GM12878 (cell line): ENCODE measurements around the gene NET1. TPM values are rescaled to one million over a fixed set of nuclear protein-coding genes. Genes with fewer than 3 reads are reported as not detected.

Experiments used
- ATAC-seq: fragments of 200-7000 bp; cut with Tn5 transposase; 3 replicates; pipeline ENCODE4 v1.9.1; 2020; ENCODE audit warnings: mild to moderate bottlenecking, moderate library complexity
- BruUV-seq: library from RNA; stranded (reverse); fragments of 400-500 nt; replicated peaks from 2 replicates; lab custom pipeline; 2021; lab: Mats Ljungman, UMichigan
- CTCF ChIA-PET: fragments of 300-600 bp; sonication (Branson Sonifier 250); formaldehyde crosslinking; extraction: SDS; loops from one replicate; lab custom pipeline; 2021; ENCODE audit warnings: inconsistent platforms; lab: Yijun Ruan, JAX
- POLR2A ChIA-PET: fragments of 350-600 bp; formaldehyde crosslinking; extraction: SDS; loops from one replicate; lab custom pipeline; 2021; ENCODE audit warnings: inconsistent platforms; lab: Charles Lee
- RAD21 ChIA-PET: fragments of 300-600 bp; sonication (Branson Sonifier 250); formaldehyde crosslinking; loops from one replicate; lab custom pipeline; 2023; ENCODE audit warnings: antibody characterized with exemption; ENCODE audit not compliant: unreplicated experiment; lab: Charles Lee
- SMC1A ChIA-PET: fragments of 300-600 bp; sonication (Branson Sonifier 250); formaldehyde crosslinking; loops from one replicate; lab custom pipeline; 2023; ENCODE audit not compliant: unreplicated experiment, uncharacterized antibody; lab: Charles Lee
- DNase-seq: peaks from one replicate; pipeline ENCODE4 v3.0.0-alpha.2; 2011; ENCODE audit warnings: low read depth, low spot score
- FAIRE-seq: peaks from 3 replicates; lab custom pipeline; 2011; peaks lifted over from hg19 to GRCh38; lab: Jason Lieb, UNC
- H2AFZ ChIP-seq: 2 replicates; pipeline ENCODE4 v1.6.0; 2011; ENCODE audit warnings: low read depth, low read length, control low read depth; ENCODE audit not compliant: control insufficient read depth
- H3K27ac ChIP-seq: 2 replicates; pipeline ENCODE4 v1.5.1; 2011; ENCODE audit warnings: control low read depth; ENCODE audit not compliant: control insufficient read depth, insufficient read depth
- H3K27me3 ChIP-seq, 2 experiments: replicated peaks in 1 of 2; 2 replicates each; pipeline versions ENCODE4 v1.6.0 to v1.6.1; 2011; ENCODE audit warnings: low read length in 1 of 2; ENCODE audit not compliant: control insufficient read depth in 2 of 2, insufficient read depth in 2 of 2
- H3K36me3 ChIP-seq, 2 experiments: 2 replicates each; pipeline ENCODE4 v1.5.1; 2011; ENCODE audit warnings: low read length in 1 of 2; ENCODE audit not compliant: control insufficient read depth in 2 of 2, insufficient read depth in 2 of 2
- H3K4me1 ChIP-seq: 2 replicates; pipeline ENCODE4 v1.6.1; 2011; ENCODE audit warnings: mild to moderate bottlenecking, low read length, moderate library complexity, mixed read lengths; ENCODE audit not compliant: control insufficient read depth, insufficient read depth
- H3K4me2 ChIP-seq: 2 replicates; pipeline ENCODE4 v1.6.0; 2011; ENCODE audit warnings: control low read depth; ENCODE audit not compliant: control insufficient read depth, insufficient read depth
- H3K4me3 ChIP-seq: fragments of 200-600 bp; sonication (generic); 2 replicates; pipeline ENCODE4 v1.5.1; 2016
- H3K79me2 ChIP-seq: 2 replicates; pipeline ENCODE4 v1.6.0; 2011; ENCODE audit warnings: low read length; ENCODE audit not compliant: control insufficient read depth, insufficient read depth
- H3K9ac ChIP-seq: 2 replicates; pipeline ENCODE4 v1.8.0; 2011; ENCODE audit warnings: low read length, control low read depth, mixed read lengths; ENCODE audit not compliant: control insufficient read depth, insufficient read depth
- H3K9me3 ChIP-seq: replicated peaks from 3 replicates; pipeline ENCODE4 v1.5.1; 2011; ENCODE audit warnings: mild to moderate bottlenecking, low read length; ENCODE audit not compliant: control insufficient read depth, insufficient read depth
- H4K20me1 ChIP-seq: 2 replicates; pipeline ENCODE4 v1.6.0; 2011; ENCODE audit not compliant: control insufficient read depth, insufficient read depth
- BACH1 ChIP-seq: fragments of 450-650 bp; IDR thresholded peaks from 2 replicates; pipeline ENCODE4 v1.6.1; 2017; ENCODE audit warnings: mild to moderate bottlenecking, borderline replicate concordance
- CHD2 ChIP-seq: IDR thresholded peaks from 2 replicates; pipeline ENCODE4 v1.6.1; 2011; ENCODE audit warnings: low read depth, low read length, improper control_type of control experiment, borderline replicate concordance
- GABPA ChIP-seq: IDR thresholded peaks from 2 replicates; pipeline ENCODE4 v1.6.1; 2014; ENCODE audit warnings: antibody characterized with exemption, low read depth, mild to moderate bottlenecking, inconsistent platforms
- MTA2 ChIP-seq: fragments of 450-650 bp; IDR thresholded peaks from 2 replicates; pipeline ENCODE4 v1.6.1; 2016; ENCODE audit warnings: low read depth, mild to moderate bottlenecking, moderate library complexity
- RAD51 ChIP-seq: fragments of 450-650 bp; IDR thresholded peaks from 2 replicates; pipeline ENCODE4 v1.6.1; 2016; ENCODE audit warnings: moderate library complexity, mild to moderate bottlenecking, inconsistent platforms
- SMC3 ChIP-seq: IDR thresholded peaks from 2 replicates; pipeline ENCODE4 v1.6.1; 2011; ENCODE audit warnings: low read length, improper control_type of control experiment, borderline replicate concordance
- SUPT20H ChIP-seq: IDR thresholded peaks from 2 replicates; pipeline ENCODE4 v1.6.1; 2011; ENCODE audit warnings: low read depth, mild to moderate bottlenecking, low read length, moderate library complexity, borderline replicate concordance; ENCODE audit not compliant: control insufficient read depth
- TCF7 ChIP-seq: IDR thresholded peaks from 2 replicates; pipeline ENCODE4 v1.6.1; 2014; ENCODE audit warnings: antibody characterized with exemption, borderline replicate concordance
- ZNF217 ChIP-seq: fragments of 450-650 bp; IDR thresholded peaks from 2 replicates; pipeline ENCODE4 v1.6.1; 2017; ENCODE audit warnings: antibody characterized with exemption, mild to moderate bottlenecking
- ZNF274 ChIP-seq: IDR thresholded peaks from one replicate; pipeline ENCODE4 v1.8.0; 2011; ENCODE audit not compliant: insufficient read length, insufficient read depth
- ZSCAN29 ChIP-seq: fragments of 450-650 bp; IDR thresholded peaks from 2 replicates; pipeline ENCODE4 v1.6.1; 2017; ENCODE audit warnings: mild to moderate bottlenecking, moderate library complexity
- WGBS: methylation state at CpG from one replicate; pipeline ENCODE4 v1.1.6; 2016; ENCODE audit warnings: low lambda C conversion rate; ENCODE audit not compliant: insufficient replicate concordance, insufficient coverage; ENCODE audit errors: missing lambda C conversion rate; 5-methylcytosine and 5-hydroxymethylcytosine counted together
- in situ Hi-C: fragments of 300-500 bp; cut with MboI; formaldehyde crosslinking; loops from 9 replicates; pipeline ENCODE4 v1.14.3; 2018; ENCODE audit warnings: mixed read lengths
- intact Hi-C: fragments of 100-400 bp; cut with micrococcal nuclease; formaldehyde crosslinking; loops from one replicate; pipeline ENCODE4 v1.14.2; 2022; ENCODE audit not compliant: unreplicated experiment
- polyA plus RNA-seq, 11 experiments: library from polyadenylated mRNA; depleted of rRNA in 4 of 11; unstranded in 6 of 11; stranded (reverse) in 5 of 11; fragments of >200 nt; fragmentation: Nextera tagmentation in 4 of 11; fragmentation: Illumina TruSeq in 1 of 11; extraction: Ambion mirVana in 4 of 11; extraction: Trizol in 1 of 11; gene quantifications; 1 replicate in 1 of 11; 2 replicates in 10 of 11; pipeline versions ENCODE4 v1.2.1 to v1.2.3, GENCODE V29; 2011 to 2016; ENCODE audit warnings: inconsistent platforms in 2 of 11, missing spikeins in 2 of 11, low read depth in 1 of 11
- total RNA-seq, 4 experiments: library from RNA; depleted of rRNA in 3 of 4; stranded (reverse); fragments of >200 nt in 3 of 4; fragmentation: Illumina TruSeq in 1 of 4; extraction: Trizol in 1 of 4; gene quantifications; 2 replicates each; pipeline versions ENCODE4 v1.2.1 to v1.2.3, GENCODE V29; 2013 to 2021
- TF ChIP-seq, protein P1 (sequence below): fragments of 150-350 bp; IDR thresholded peaks from 2 replicates; pipeline ENCODE4 v1.6.1; 2014; ENCODE audit warnings: mild to moderate bottlenecking, low read depth, low read length
- TF ChIP-seq, protein P2 (sequence below): IDR thresholded peaks from 2 replicates; pipeline ENCODE4 v1.6.1; 2012; ENCODE audit warnings: low read depth, low read length, improper control_type of control experiment
- TF ChIP-seq, protein P3 (sequence below): fragments of 450-650 bp; IDR thresholded peaks from 2 replicates; pipeline ENCODE4 v1.6.1; 2017; ENCODE audit warnings: mild to moderate bottlenecking

Gene NET1
- total and polyA plus RNA-seq, 10 of the 15 experiments (the other 5 are each of a cell fraction or from before 2014, with no cell fraction given): 6.5 to 22.7 (median 18.4) TPM

DNA sequence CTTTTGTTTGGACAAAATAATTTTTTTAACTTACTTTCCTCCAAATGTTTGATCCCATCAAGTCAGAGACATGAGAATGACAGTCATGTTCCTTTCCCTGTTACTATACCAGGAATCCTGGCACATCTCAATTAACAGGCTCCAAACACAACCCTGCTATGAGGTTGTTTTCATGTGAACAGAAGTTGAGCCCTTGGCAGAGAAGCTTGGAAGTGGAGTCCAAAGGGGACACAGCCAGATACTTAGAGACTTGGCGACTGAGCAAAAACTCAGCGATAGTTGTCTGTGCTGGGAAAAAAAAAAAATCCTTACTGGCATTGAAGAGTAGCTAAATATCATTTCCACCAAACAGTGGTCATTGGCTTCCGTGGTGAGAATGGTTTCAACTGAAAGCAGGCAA is 20.6 kb upstream of the NET1 start:
- Histone ChIP-seq H3K9me3 (peaks cover 2% of the 10 kb centered on the region; the same call in 2 of the 3 replicates), H4K20me1 (no peaks in the 10 kb centered on the region), H3K27ac (no peak overlapping the region), H3K36me3 (no peaks in the 10 kb centered on the region), H3K9ac (no peak overlapping the region), H3K4me2 (no peak overlapping the region), H2AFZ (no peak overlapping the region), H3K4me3 (no peak overlapping the region), H3K27me3 (no peaks in the 10 kb centered on the region; a peak in 1 of 4 replicates)
- BruUV-seq: no TSS peak
- FAIRE-seq (no peak), ATAC-seq (no peak), DNase-seq (no peak)
- in situ Hi-C loops: no loop called here
- intact Hi-C loops: no loop called here
- ChIA-PET SMC1A (interaction anchor here (0.9 kb wide), 1 partner anchor 8 kb away, joined by 3 read pairs; no protein-coding TSS in a partner anchor), RAD21 (no interaction called here), POLR2A (no interaction called here), CTCF (interaction anchor here (1.2 kb wide), 1 partner anchor 231 kb away, joined by 3 read pairs; no protein-coding TSS in a partner anchor)
- WGBS: 55% methylated on average over 3 of the region's 3 CpGs
- TF ChIP-seq, protein P1, sequence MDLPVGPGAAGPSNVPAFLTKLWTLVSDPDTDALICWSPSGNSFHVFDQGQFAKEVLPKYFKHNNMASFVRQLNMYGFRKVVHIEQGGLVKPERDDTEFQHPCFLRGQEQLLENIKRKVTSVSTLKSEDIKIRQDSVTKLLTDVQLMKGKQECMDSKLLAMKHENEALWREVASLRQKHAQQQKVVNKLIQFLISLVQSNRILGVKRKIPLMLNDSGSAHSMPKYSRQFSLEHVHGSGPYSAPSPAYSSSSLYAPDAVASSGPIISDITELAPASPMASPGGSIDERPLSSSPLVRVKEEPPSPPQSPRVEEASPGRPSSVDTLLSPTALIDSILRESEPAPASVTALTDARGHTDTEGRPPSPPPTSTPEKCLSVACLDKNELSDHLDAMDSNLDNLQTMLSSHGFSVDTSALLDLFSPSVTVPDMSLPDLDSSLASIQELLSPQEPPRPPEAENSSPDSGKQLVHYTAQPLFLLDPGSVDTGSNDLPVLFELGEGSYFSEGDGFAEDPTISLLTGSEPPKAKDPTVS: no peak
- TF ChIP-seq, protein P2, sequence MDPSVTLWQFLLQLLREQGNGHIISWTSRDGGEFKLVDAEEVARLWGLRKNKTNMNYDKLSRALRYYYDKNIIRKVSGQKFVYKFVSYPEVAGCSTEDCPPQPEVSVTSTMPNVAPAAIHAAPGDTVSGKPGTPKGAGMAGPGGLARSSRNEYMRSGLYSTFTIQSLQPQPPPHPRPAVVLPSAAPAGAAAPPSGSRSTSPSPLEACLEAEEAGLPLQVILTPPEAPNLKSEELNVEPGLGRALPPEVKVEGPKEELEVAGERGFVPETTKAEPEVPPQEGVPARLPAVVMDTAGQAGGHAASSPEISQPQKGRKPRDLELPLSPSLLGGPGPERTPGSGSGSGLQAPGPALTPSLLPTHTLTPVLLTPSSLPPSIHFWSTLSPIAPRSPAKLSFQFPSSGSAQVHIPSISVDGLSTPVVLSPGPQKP: no peak
- no peak for TF ChIP-seq SUPT20H
- TF ChIP-seq MTA2: no peak
- no peak for TF ChIP-seq BACH1
- TF ChIP-seq ZSCAN29: no peak
- no peak for TF ChIP-seq RAD51
- no peak for TF ChIP-seq SMC3
- no peak for TF ChIP-seq GABPA
- no peak for TF ChIP-seq ZNF217
- TF ChIP-seq ZNF274: no peak
- TF ChIP-seq, protein P3, sequence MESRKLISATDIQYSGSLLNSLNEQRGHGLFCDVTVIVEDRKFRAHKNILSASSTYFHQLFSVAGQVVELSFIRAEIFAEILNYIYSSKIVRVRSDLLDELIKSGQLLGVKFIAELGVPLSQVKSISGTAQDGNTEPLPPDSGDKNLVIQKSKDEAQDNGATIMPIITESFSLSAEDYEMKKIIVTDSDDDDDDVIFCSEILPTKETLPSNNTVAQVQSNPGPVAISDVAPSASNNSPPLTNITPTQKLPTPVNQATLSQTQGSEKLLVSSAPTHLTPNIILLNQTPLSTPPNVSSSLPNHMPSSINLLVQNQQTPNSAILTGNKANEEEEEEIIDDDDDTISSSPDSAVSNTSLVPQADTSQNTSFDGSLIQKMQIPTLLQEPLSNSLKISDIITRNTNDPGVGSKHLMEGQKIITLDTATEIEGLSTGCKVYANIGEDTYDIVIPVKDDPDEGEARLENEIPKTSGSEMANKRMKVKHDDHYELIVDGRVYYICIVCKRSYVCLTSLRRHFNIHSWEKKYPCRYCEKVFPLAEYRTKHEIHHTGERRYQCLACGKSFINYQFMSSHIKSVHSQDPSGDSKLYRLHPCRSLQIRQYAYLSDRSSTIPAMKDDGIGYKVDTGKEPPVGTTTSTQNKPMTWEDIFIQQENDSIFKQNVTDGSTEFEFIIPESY: no peak
- no peak for TF ChIP-seq TCF7
- no peak for TF ChIP-seq CHD2
- TF ChIP-seq, all 136 proteins: peak for 0
- no peaks in the 10 kb centered on the region for H3K79me2 ChIP-seq
- no peaks in the 10 kb centered on the region for H3K4me1 ChIP-seq
